Testis (tissue), 2 donors: ENCODE measurements around the gene PARP9.

ENCODE experiments used
- POLR2A ChIP-seq: fragments of 450-650 bp; IDR thresholded peaks from one replicate; pipeline ENCODE4 v1.6.1; 2017; ENCODE audit warnings: antibody characterized with exemption, mild to moderate bottlenecking, moderate library complexity
- TF ChIP-seq, protein P1 (sequence below), 3 experiments: fragments of 450-650 bp in 2 of 3; fragments of 200-600 bp in 1 of 3; sonication (generic) in 1 of 3; IDR thresholded peaks; one replicate each; pipeline ENCODE4 v1.5.1; 2016 to 2019; ENCODE audit warnings: antibody characterized with exemption in 3 of 3, mild to moderate bottlenecking in 2 of 3, moderate library complexity in 1 of 3

DNA sequence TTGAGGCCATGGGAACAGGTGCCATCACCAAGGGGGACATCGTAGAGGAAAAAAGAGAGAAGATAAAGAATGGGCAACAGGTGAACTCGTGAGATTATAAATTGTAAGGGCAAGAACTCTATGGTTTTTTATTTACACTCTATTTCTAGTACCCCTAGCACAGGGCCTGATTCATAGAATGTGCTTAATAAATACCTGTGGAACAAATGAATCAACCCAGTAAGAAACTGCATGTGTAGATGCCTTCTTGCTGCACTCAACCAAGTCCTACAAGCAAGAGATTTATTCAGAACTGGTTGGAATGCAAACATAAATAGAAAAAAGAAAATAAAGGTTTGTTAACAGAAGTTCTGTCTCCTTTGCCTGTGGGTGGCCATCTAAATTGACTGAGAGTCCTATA is 30.6 kb downstream of the PARP9 start:
- TF ChIP-seq, protein P1, sequence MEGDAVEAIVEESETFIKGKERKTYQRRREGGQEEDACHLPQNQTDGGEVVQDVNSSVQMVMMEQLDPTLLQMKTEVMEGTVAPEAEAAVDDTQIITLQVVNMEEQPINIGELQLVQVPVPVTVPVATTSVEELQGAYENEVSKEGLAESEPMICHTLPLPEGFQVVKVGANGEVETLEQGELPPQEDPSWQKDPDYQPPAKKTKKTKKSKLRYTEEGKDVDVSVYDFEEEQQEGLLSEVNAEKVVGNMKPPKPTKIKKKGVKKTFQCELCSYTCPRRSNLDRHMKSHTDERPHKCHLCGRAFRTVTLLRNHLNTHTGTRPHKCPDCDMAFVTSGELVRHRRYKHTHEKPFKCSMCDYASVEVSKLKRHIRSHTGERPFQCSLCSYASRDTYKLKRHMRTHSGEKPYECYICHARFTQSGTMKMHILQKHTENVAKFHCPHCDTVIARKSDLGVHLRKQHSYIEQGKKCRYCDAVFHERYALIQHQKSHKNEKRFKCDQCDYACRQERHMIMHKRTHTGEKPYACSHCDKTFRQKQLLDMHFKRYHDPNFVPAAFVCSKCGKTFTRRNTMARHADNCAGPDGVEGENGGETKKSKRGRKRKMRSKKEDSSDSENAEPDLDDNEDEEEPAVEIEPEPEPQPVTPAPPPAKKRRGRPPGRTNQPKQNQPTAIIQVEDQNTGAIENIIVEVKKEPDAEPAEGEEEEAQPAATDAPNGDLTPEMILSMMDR (IDR thresholded peaks at IDR 0.05) = no peak
- no peak for TF ChIP-seq POLR2A
